ENCODE results near the gene TMEM258.

Gene TMEM258

GRCh38 chr11:61779666-61780525 lies 12.5 kb downstream of the TMEM258 start:
- no peak for TF ChIP-seq CTCF (IDR thresholded peaks at IDR 0.05; ENCODE audit: control extremely low read depth, extremely low read depth, low read depth, missing control alignments)
- ChIA-PET CTCF (interaction anchor here (1.5 to 5.1 kb wide), 6 partner anchors 10 to 32 kb away, joined by 4 to 31 read pairs (median 12); no protein-coding TSS in a partner anchor), POLR2A (interaction anchor here (0.5 to 0.7 kb wide), 3 partner anchors 13 to 102 kb away, joined by 3 to 5 read pairs (median 4); partner anchors contain the start of gene FEN1)
- DNase-seq (ENCODE audit: extremely low spot score): no peak

GRCh38 chr11:61778920-61779650 lies 13.3 kb downstream of the TMEM258 start:
- TF ChIP-seq CTCF (IDR thresholded peaks at IDR 0.05; ENCODE audit: control extremely low read depth, extremely low read depth, low read depth, missing control alignments): no peak
- ChIA-PET CTCF (interaction anchor here (1.5 to 5.1 kb wide), 5 partner anchors 11 to 31 kb away, joined by 4 to 31 read pairs (median 14); no protein-coding TSS in a partner anchor), POLR2A (no interaction called here)
- no peak for DNase-seq (ENCODE audit: extremely low spot score)

GRCh38 chr11:61778357-61778886 lies 14.0 kb downstream of the TMEM258 start:
- no peak for TF ChIP-seq CTCF (IDR thresholded peaks at IDR 0.05; ENCODE audit: control extremely low read depth, extremely low read depth, low read depth, missing control alignments)
- DNase-seq (ENCODE audit: extremely low spot score): no peak
- POLR2A ChIA-PET: no interaction called here
- CTCF ChIA-PET: interaction anchor here (0.8 to 5.1 kb wide), 4 partner anchors 12 to 30 kb away, joined by 3 to 31 read pairs (median 9); no protein-coding TSS in a partner anchor

- TF ChIP-seq CTCF (IDR thresholded peaks at IDR 0.05; ENCODE audit: control extremely low read depth, extremely low read depth, low read depth, missing control alignments): no peak
- POLR2A ChIA-PET: no interaction called here
- CTCF ChIA-PET: interaction anchor here (0.7 to 3.1 kb wide), 8 partner anchors 8 to 48 kb away, joined by 3 to 21 read pairs (median 3); no protein-coding TSS in a partner anchor
- peak; percentile 75 for DNase-seq (ENCODE audit: extremely low spot score)
Observed at GRCh38 chr11:61777234-61778090, 14.9 kb downstream of the TMEM258 start.

GRCh38 chr11:61776561-61777075 lies 15.8 kb downstream of the TMEM258 start:
- CTCF ChIA-PET: interaction anchor here (0.7 to 3.1 kb wide), 9 partner anchors 9 to 47 kb away, joined by 3 to 21 read pairs (median 8); no protein-coding TSS in a partner anchor
- POLR2A ChIA-PET: no interaction called here
- peak; percentile 90 for DNase-seq (ENCODE audit: extremely low spot score)
- TF ChIP-seq CTCF (IDR thresholded peaks at IDR 0.05; ENCODE audit: control extremely low read depth, extremely low read depth, low read depth, missing control alignments): peak; percentile 68
